HL-60 (cell line): ENCODE measurements around the gene C1orf56.

Source experiments
- DNase-seq, 2 experiments: peaks; one replicate each; pipeline ENCODE4 v3.0.0-alpha.2; 2010 to 2020; ENCODE audit warnings: low read depth in 1 of 2, low spot score in 1 of 2
- H3K27ac ChIP-seq: fragments of 250-450 bp; sonication (Bioruptor Pico); replicated peaks from 2 replicates; pipeline ENCODE4 v1.5.1; 2020; ENCODE audit warnings: mild to moderate bottlenecking, moderate library complexity
- H3K27me3 ChIP-seq: fragments of 250-450 bp; sonication (Bioruptor Pico); 2 replicates; pipeline ENCODE4 v1.5.1; 2021; ENCODE audit warnings: mild to moderate bottlenecking, moderate library complexity; ENCODE audit not compliant: insufficient read depth, poor library complexity, severe bottlenecking
- H3K4me3 ChIP-seq: replicated peaks from 2 replicates; pipeline ENCODE4 v1.5.1; 2011; ENCODE audit warnings: mild to moderate bottlenecking, control low read depth, low read length; ENCODE audit not compliant: insufficient read depth
- CTCF ChIP-seq: IDR thresholded peaks from one replicate; pipeline ENCODE4 v1.5.1; 2011; ENCODE audit warnings: low read length, control low read depth, inconsistent platforms; ENCODE audit not compliant: insufficient read depth
- GABPA ChIP-seq: IDR thresholded peaks from 2 replicates; pipeline ENCODE4 v1.6.1; 2012; ENCODE audit warnings: low read depth
- POLR2AphosphoS5 ChIP-seq: IDR thresholded peaks from 2 replicates; pipeline ENCODE4 v1.6.1; 2012; ENCODE audit warnings: low read depth
- REST ChIP-seq: IDR thresholded peaks from 2 replicates; pipeline ENCODE4 v1.6.1; 2012; ENCODE audit warnings: low read depth; ENCODE audit not compliant: insufficient replicate concordance
- SPI1 ChIP-seq: IDR thresholded peaks from 2 replicates; pipeline ENCODE4 v1.6.1; 2012; ENCODE audit warnings: low read depth, mild to moderate bottlenecking, borderline replicate concordance

C1orf56 gene

GRCh38 chr1:151036356-151036755, 11.2 kb upstream of the C1orf56 start, which contains the start of gene BNIPL:
Gene BNIPL, plus strand, starts transcription at chr1:151036586. Its CDS starts 140 bp downstream, at chr1:151036726.
- no peak for TF ChIP-seq GABPA
- TF ChIP-seq REST, result no peak
- no peak for TF ChIP-seq CTCF
- TF ChIP-seq POLR2AphosphoS5, result no peak
- no peak for TF ChIP-seq SPI1
- no peaks in the 10 kb centered on the region for H3K27me3 ChIP-seq
- DNase-seq, result no peak
- H3K27ac ChIP-seq, result no peak within 1 kb of the TSS
- no peak within 1 kb of the TSS for H3K4me3 ChIP-seq

GRCh38 chr1:151037032-151037431, 10.5 kb upstream of the C1orf56 start:
- no peak for DNase-seq
- H3K27ac ChIP-seq, result no peak overlapping the region
- TF ChIP-seq GABPA (no peak), POLR2AphosphoS5 (no peak)
- no peaks in the 10 kb centered on the region for H3K27me3 ChIP-seq
- no peak overlapping the region for H3K4me3 ChIP-seq

GRCh38 chr1:151039521-151039920, 8.0 kb upstream of the C1orf56 start:
- DNase-seq, result no peak
- Histone ChIP-seq H3K27me3 (no peaks in the 10 kb centered on the region), H3K27ac (no peak overlapping the region), H3K4me3 (no peak overlapping the region)
- TF ChIP-seq SPI1, result no peak
- no peak for TF ChIP-seq REST
- TF ChIP-seq CTCF, result no peak
- TF ChIP-seq GABPA, result no peak
- no peak for TF ChIP-seq POLR2AphosphoS5

- DNase-seq, result no peak
- Histone ChIP-seq H3K4me3 (no peak overlapping the region), H3K27ac (no peak overlapping the region), H3K27me3 (peaks cover 6% of the 10 kb centered on the region)
- TF ChIP-seq SPI1 (no peak), REST (no peak), CTCF (no peak), GABPA (no peak), POLR2AphosphoS5 (no peak)
These were observed 4.4 kb upstream of the C1orf56 start for GRCh38 chr1:151043163-151043562.
